K562 (cell line): ENCODE measurements around the gene SENP8. TPM values are rescaled to one million over a fixed set of nuclear protein-coding genes. Genes with fewer than 3 reads are reported as not detected.

Source experiments
- CBX5 ChIP-seq: IDR thresholded peaks from 2 replicates; pipeline ENCODE4 v1.6.1; 2014; ENCODE audit warnings: low read depth, borderline replicate concordance
- E2F1 ChIP-seq: sonication (generic); formaldehyde crosslinking; IDR thresholded peaks from 2 replicates; pipeline ENCODE4 v1.8.1; 2023; ENCODE audit warnings: mild to moderate bottlenecking, missing genetic modification reagents, moderate library complexity
- ESRRB ChIP-seq: fragments of 250-450 bp; sonication (Bioruptor Pico); IDR thresholded peaks from 2 replicates; pipeline ENCODE4 v1.5.0; 2020; ENCODE audit warnings: mild to moderate bottlenecking, moderate library complexity, borderline replicate concordance
- HMBOX1 ChIP-seq: sonication (generic); IDR thresholded peaks from 2 replicates; pipeline ENCODE4 v1.6.1; 2016
- HOXB6 ChIP-seq: fragments of 250-450 bp; sonication (Bioruptor Pico); IDR thresholded peaks from 2 replicates; pipeline ENCODE4 v1.5.1; 2022; ENCODE audit warnings: mild to moderate bottlenecking, borderline replicate concordance
- MBD1 ChIP-seq: fragments of 250-450 bp; sonication (Bioruptor Pico); IDR thresholded peaks from 2 replicates; pipeline ENCODE4 v1.8.0; 2022; ENCODE audit warnings: inconsistent platforms
- MEF2A ChIP-seq: IDR thresholded peaks from 2 replicates; pipeline ENCODE4 v1.6.1; 2011; ENCODE audit warnings: low read depth, mild to moderate bottlenecking, low read length, moderate library complexity; ENCODE audit not compliant: control insufficient read depth
- PKNOX1 ChIP-seq: fragments of 450-650 bp; IDR thresholded peaks from 2 replicates; pipeline ENCODE4 v1.6.1; 2016
- RFX7 ChIP-seq: fragments of 250-450 bp; sonication (Bioruptor Pico); IDR thresholded peaks from 2 replicates; pipeline ENCODE4 v1.5.1; 2021; ENCODE audit warnings: mild to moderate bottlenecking
- ZBTB40 ChIP-seq, 2 experiments: fragments of 450-650 bp in 1 of 2; sonication (generic) in 1 of 2; formaldehyde crosslinking in 1 of 2; IDR thresholded peaks; 2 replicates each; pipeline versions ENCODE4 v1.7.1 to v1.9.0; 2016 to 2022; ENCODE audit warnings: inconsistent platforms in 1 of 2, mild to moderate bottlenecking in 1 of 2, missing genetic modification reagents in 1 of 2
- ZNF311 ChIP-seq: fragments of 250-450 bp; sonication (Bioruptor Pico); IDR thresholded peaks from 2 replicates; pipeline ENCODE4 v1.4.0; 2020; ENCODE audit warnings: mild to moderate bottlenecking, moderate library complexity
- ZNF655 ChIP-seq: fragments of 250-450 bp; sonication (Bioruptor Pico); IDR thresholded peaks from 2 replicates; pipeline ENCODE4 v1.5.0; 2021
- polyA plus RNA-seq, 8 experiments: library from polyadenylated mRNA; depleted of rRNA in 4 of 8; stranded (reverse) in 5 of 8; unstranded in 3 of 8; fragments of >200 nt; fragmentation: Nextera tagmentation in 2 of 8; fragmentation: Illumina TruSeq in 1 of 8; extraction: Ambion mirVana in 2 of 8; extraction: Trizol in 1 of 8; gene quantifications; 2 replicates each; pipeline versions ENCODE4 v1.2.1 to v1.2.3, GENCODE V29; 2011 to 2014; ENCODE audit warnings: inconsistent platforms in 1 of 8, missing spikeins in 1 of 8
- total RNA-seq, 7 experiments: library from RNA; depleted of rRNA in 6 of 7; stranded (reverse); fragments of >200 nt in 6 of 7; fragmentation: Illumina TruSeq in 2 of 7; extraction: Trizol in 2 of 7; gene quantifications; 2 replicates each; pipeline versions ENCODE4 v1.2.1 to v1.2.3, GENCODE V29; 2011 to 2021; ENCODE audit warnings: low replicate concordance in 1 of 7

SENP8 gene
- total and polyA plus RNA-seq, 9 of the 15 experiments (the other 6 are each of a cell fraction or from before 2014, with no cell fraction given) = 1.4 to 5.4 (median 2.4) TPM

GRCh38 chr15:72117486-72118016, 652 bp upstream of the SENP8 start (continued):
- TF ChIP-seq ZNF311 (CRISPR knock-in tag) (no peak), ZBTB40 (IDR thresholded peaks at IDR 0.05) (no peak), ZBTB40 (CRISPR knock-in tag; IDR thresholded peaks at IDR 0.05) (no peak), HOXB6 (CRISPR knock-in tag) (no peak), HMBOX1 (no peak), PKNOX1 (no peak), ZNF655 (CRISPR knock-in tag) (no peak), ESRRB (CRISPR knock-in tag) (no peak), MEF2A (no peak), CBX5 (no peak), MBD1 (no peak), E2F1 (CRISPR knock-in tag) (no peak), RFX7 (CRISPR knock-in tag) (no peak)
